Measurements from ENCODE around the gene ZNF879.

DNA sequence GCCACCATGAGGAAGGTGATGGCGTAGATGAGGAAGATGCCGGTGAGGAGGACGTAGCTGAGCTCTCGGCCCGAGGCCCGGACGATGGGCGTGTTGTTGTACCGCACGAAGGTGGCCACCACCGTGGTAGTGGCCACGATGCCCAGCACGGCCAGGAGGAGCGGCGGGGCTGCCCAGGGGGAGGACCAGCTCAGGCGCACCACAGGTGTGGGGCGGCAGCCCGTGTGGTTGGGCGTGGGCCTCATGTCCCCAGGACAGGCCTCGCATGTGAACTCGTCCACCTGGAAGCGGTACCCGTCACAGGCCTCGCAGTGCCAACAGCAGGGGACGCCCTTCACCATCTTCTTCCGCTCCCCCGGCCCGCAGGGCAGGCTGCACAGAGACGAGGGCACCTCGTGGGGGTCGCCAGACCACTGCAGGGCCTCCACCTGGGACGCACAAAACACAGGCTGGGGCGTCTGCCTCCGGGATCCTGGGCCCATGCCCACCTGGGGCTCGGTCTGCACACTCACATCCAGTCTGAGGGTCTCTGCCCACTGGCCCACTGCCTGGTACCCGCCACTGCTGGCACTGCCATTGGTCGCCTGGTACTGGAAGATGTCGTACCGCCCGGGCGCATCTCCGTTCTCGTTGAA lies 37.2 kb upstream of the ZNF879 start:
- TF ChIP-seq CTCF (IDR thresholded peaks at IDR 0.05; ENCODE audit: borderline replicate concordance, extremely low read depth, low read length, poor library complexity, severe bottlenecking) (no peak), EZH2 (IDR thresholded peaks at IDR 0.05; ENCODE audit: borderline replicate concordance, low read depth, low read length, severe bottlenecking) (no peak)
